Spleen (tissue), 11 donors: ENCODE results near the gene ZCCHC7. TPM values are rescaled to one million over a fixed set of nuclear protein-coding genes. Genes with fewer than 3 reads are reported as not detected.

Source experiments
- DNase-seq: peaks from one replicate; pipeline ENCODE4 v3.0.0-alpha.2; 2020
- H3K27ac ChIP-seq, 8 donors: fragments of 200-600 bp; sonication (generic) in 7 of 8; 1 replicate in 4 of 8; 2 replicates in 4 of 8; pipeline versions ENCODE4 v1.5.0 to v1.8.0; 2016 to 2021; ENCODE audit warnings: inconsistent platforms in 4 of 8, mild to moderate bottlenecking in 4 of 8, moderate library complexity in 1 of 8
- H3K27me3 ChIP-seq, 7 donors: fragments of 200-600 bp; sonication (generic) in 6 of 7; replicated peaks in 1 of 7; 1 replicate in 4 of 7; 2 replicates in 3 of 7; pipeline versions ENCODE4 v1.5.0 to v1.8.0; 2016 to 2021; ENCODE audit warnings: inconsistent platforms in 3 of 7, mild to moderate bottlenecking in 1 of 7
- H3K36me3 ChIP-seq, 6 donors: fragments of 200-600 bp; sonication (generic) in 5 of 6; 1 replicate in 4 of 6; 2 replicates in 2 of 6; pipeline versions ENCODE4 v1.5.0 to v1.8.0; 2016 to 2021; ENCODE audit warnings: inconsistent platforms in 2 of 6
- H3K4me1 ChIP-seq, 6 donors: fragments of 200-600 bp; sonication (generic) in 5 of 6; 1 replicate in 3 of 6; 2 replicates in 3 of 6; pipeline versions ENCODE4 v1.5.0 to v1.8.0; 2016 to 2021; ENCODE audit warnings: inconsistent platforms in 3 of 6
- H3K4me3 ChIP-seq, 8 donors: fragments of 200-600 bp; sonication (generic) in 7 of 8; 1 replicate in 4 of 8; 2 replicates in 4 of 8; pipeline versions ENCODE4 v1.5.0 to v1.8.0; 2016 to 2021; ENCODE audit warnings: inconsistent platforms in 4 of 8, mild to moderate bottlenecking in 4 of 8, moderate library complexity in 2 of 8
- H3K9me3 ChIP-seq, 8 donors: fragments of 200-600 bp; sonication (generic) in 7 of 8; 1 replicate in 4 of 8; 2 replicates in 4 of 8; pipeline versions ENCODE4 v1.5.0 to v1.8.0; 2016 to 2021; ENCODE audit warnings: inconsistent platforms in 4 of 8
- POLR2A ChIP-seq, 3 donors: fragments of 450-650 bp; IDR thresholded peaks; one replicate each; pipeline ENCODE4 v1.5.1; 2017; ENCODE audit warnings: antibody characterized with exemption in 3 of 3, mild to moderate bottlenecking in 1 of 3
- POLR2AphosphoS5 ChIP-seq, 3 donors: sonication (generic); formaldehyde crosslinking; IDR thresholded peaks; one replicate each; pipeline ENCODE4 v1.5.1; 2017; ENCODE audit warnings: antibody characterized with exemption in 3 of 3
- WGBS, 5 donors: extraction: QIAGEN DNeasy Blood & Tissue Kit in 3 of 5; methylation state at CpG; one replicate each; pipeline versions ENCODE4 v1.1.5 to v1.1.7; 2013 to 2018; 5-methylcytosine and 5-hydroxymethylcytosine counted together
- intact Hi-C: fragments of 100-400 bp; cut with DNase I; formaldehyde crosslinking; loops from one replicate; pipeline ENCODE4 v1.15.0; 2023; ENCODE audit warnings: low total_unique reads
- polyA plus RNA-seq, 3 donors: library from polyadenylated mRNA; stranded (reverse); fragments of 200-250 nt; gene quantifications; one replicate each; pipeline ENCODE4 v1.2.1, GENCODE V29; 2013
- total RNA-seq, 7 donors: library from RNA; depleted of rRNA in 3 of 7; stranded (reverse); fragments of >200 nt in 3 of 7; fragmentation: NEBNext Ultra II Directional in 4 of 7; extraction: Animal tissue kit (Norgen Biotek cat#: 25700) in 4 of 7; gene quantifications; one replicate each; pipeline versions ENCODE4 v1.1.0 to v1.2.1, GENCODE V29; 2016 to 2021
- TF ChIP-seq, protein P1 (sequence below), 11 experiments: fragments of 200-600 bp in 7 of 11; fragments of 450-650 bp in 4 of 11; sonication (generic) in 4 of 11; IDR thresholded peaks in 8 of 11; conservative IDR thresholded peaks in 3 of 11; 1 replicate in 7 of 11; 2 replicates in 4 of 11; pipeline versions ENCODE4 v1.4.0 to v1.8.0; 2016 to 2021; ENCODE audit warnings: antibody characterized with exemption in 11 of 11, inconsistent platforms in 4 of 11, mild to moderate bottlenecking in 1 of 11
- donor health status: healthy with polysubstance abuse.
- donor health status: DM: no; HTN: no; CAD: no; lungs with moderate emphysema.
- donor health status: DM: no; HTN: no; CAD: no.
- donor health status: Bipolar disorder and iron deficiency.
- donor health status: healthy.
- donor health status: DM: no; HTN: no; CAD: no.
- donor health status: DM: yes; HTN: yes; CAD: no.

The ZCCHC7 gene
- total and polyA plus RNA-seq, 10 donors, result 17.0 to 50.6 (median 38.1) TPM

DNA sequence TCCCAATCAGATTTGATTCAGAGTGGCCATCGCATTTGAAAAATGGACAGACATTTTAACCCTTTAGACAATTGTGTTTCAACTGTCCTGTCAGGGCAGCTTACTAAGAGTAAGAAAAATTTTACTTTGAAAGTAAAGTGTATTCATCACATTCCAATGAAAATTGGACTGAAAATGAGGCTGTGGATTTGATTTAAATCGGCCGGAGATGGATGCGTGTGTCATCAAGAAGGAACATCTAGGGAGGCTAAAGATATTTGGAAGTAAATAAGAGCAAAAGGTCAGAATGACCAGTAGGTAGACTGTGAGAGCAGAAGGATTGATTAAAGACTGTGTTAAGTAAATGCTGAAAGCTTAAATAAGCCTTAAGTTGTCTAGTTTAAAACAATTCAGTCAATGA, 1.5 kb downstream of the ZCCHC7 start:
- H3K27ac ChIP-seq, result peak overlapping the region in 4 of 8 donors; percentile 96 to 99 (median 98)
- intact Hi-C loops, result no loop called here
- no peak for DNase-seq
- peaks cover 20 to 66% (median 53%) of the 10 kb centered on the region in 6 donors for H3K4me1 ChIP-seq
- H3K27me3 ChIP-seq, result no peaks in the 10 kb centered on the region
- peak overlapping the region in 4 of 8 donors; percentile 61 to 87 (median 72) for H3K4me3 ChIP-seq
- H3K9me3 ChIP-seq, result peaks cover 0 to 5% (median 0%) of the 10 kb centered on the region in 8 donors
- WGBS, 5 donors, result 74 to 89% (median 76%) methylated on average over 4 of the region's 4 CpGs
- H3K36me3 ChIP-seq, result peaks cover 0 to 7% (median 1%) of the 10 kb centered on the region in 6 donors
- TF ChIP-seq POLR2A (IDR thresholded peaks at IDR 0.05) (no peak), POLR2AphosphoS5 (IDR thresholded peaks at IDR 0.05) (no peak)
- TF ChIP-seq, protein P1, sequence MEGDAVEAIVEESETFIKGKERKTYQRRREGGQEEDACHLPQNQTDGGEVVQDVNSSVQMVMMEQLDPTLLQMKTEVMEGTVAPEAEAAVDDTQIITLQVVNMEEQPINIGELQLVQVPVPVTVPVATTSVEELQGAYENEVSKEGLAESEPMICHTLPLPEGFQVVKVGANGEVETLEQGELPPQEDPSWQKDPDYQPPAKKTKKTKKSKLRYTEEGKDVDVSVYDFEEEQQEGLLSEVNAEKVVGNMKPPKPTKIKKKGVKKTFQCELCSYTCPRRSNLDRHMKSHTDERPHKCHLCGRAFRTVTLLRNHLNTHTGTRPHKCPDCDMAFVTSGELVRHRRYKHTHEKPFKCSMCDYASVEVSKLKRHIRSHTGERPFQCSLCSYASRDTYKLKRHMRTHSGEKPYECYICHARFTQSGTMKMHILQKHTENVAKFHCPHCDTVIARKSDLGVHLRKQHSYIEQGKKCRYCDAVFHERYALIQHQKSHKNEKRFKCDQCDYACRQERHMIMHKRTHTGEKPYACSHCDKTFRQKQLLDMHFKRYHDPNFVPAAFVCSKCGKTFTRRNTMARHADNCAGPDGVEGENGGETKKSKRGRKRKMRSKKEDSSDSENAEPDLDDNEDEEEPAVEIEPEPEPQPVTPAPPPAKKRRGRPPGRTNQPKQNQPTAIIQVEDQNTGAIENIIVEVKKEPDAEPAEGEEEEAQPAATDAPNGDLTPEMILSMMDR (IDR thresholded peaks at IDR 0.05 in 8 of 11, conservative IDR thresholded peaks at IDR 0.05 in 3 of 11), result no peak

DNA sequence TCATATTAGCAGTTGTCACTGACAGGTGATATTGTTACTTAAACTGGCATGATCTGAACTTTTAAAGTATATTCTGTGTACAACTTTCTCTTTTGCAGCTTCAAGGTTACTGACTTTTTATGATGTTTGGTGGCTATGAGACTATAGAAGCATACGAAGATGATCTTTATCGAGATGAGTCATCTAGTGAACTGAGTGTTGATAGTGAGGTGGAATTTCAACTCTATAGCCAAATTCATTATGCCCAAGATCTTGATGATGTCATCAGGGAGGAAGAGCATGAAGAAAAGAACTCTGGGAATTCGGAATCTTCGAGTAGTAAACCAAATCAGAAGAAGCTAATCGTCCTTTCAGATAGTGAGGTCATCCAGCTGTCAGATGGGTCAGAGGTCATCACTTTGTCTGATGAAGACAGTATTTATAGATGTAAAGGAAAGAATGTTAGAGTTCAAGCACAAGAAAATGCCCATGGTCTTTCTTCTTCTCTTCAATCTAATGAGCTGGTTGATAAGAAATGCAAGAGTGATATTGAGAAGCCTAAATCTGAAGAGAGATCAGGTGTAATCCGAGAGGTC, 5.9 kb downstream of the ZCCHC7 start:
- Histone ChIP-seq H3K36me3 (peaks cover 0 to 49% (median 11%) of the 10 kb centered on the region in 6 donors), H3K4me3 (no peak overlapping the region), H3K27ac (no peak overlapping the region), H3K9me3 (no peaks in the 10 kb centered on the region), H3K27me3 (no peaks in the 10 kb centered on the region), H3K4me1 (peaks cover 20 to 78% (median 55%) of the 10 kb centered on the region in 6 donors)
- DNase-seq, result no peak
- intact Hi-C loops, result no loop called here
- WGBS, 5 donors, result 85 to 94% (median 87%) methylated on average over 6 of the region's 6 CpGs
- TF ChIP-seq POLR2AphosphoS5 (IDR thresholded peaks at IDR 0.05), result no peak
- no peak for TF ChIP-seq POLR2A (IDR thresholded peaks at IDR 0.05)
- TF ChIP-seq, protein P1 (IDR thresholded peaks at IDR 0.05 in 8 of 11, conservative IDR thresholded peaks at IDR 0.05 in 3 of 11), result no peak

DNA sequence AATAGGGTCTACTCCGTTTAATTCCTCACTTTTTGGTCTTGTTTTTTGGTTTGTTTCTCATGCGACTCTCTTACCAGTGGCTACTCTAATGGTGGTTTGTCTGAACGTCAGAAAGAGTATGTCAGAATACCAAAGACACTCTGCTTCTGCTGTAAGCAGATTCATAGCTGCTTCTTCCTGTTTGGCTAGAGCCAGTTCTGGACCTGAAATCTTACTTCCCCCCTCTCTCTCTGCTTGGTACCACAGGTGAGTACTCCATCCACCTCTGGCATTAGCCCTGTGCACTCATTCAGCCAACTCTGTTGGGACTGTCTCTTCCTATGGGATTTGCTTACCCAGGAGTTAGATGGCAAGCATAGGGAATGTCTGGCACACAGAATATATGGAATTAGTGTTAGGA, 6.6 kb downstream of the ZCCHC7 start:
- H3K9me3 ChIP-seq, result no peaks in the 10 kb centered on the region
- no peaks in the 10 kb centered on the region for H3K27me3 ChIP-seq
- no peak for DNase-seq
- TF ChIP-seq, protein P1 (IDR thresholded peaks at IDR 0.05 in 8 of 11, conservative IDR thresholded peaks at IDR 0.05 in 3 of 11), result no peak
- no peak for TF ChIP-seq POLR2AphosphoS5 (IDR thresholded peaks at IDR 0.05)
- TF ChIP-seq POLR2A (IDR thresholded peaks at IDR 0.05), result no peak
- 84 to 92% (median 88%) methylated on average over 3 of the region's 3 CpGs for WGBS, 5 donors
- H3K36me3 ChIP-seq, result peaks cover 0 to 54% (median 11%) of the 10 kb centered on the region in 6 donors
- intact Hi-C loops, result no loop called here
- H3K4me1 ChIP-seq, result peaks cover 15 to 78% (median 48%) of the 10 kb centered on the region in 6 donors
- H3K27ac ChIP-seq, result no peak overlapping the region
- H3K4me3 ChIP-seq, result no peak overlapping the region

DNA sequence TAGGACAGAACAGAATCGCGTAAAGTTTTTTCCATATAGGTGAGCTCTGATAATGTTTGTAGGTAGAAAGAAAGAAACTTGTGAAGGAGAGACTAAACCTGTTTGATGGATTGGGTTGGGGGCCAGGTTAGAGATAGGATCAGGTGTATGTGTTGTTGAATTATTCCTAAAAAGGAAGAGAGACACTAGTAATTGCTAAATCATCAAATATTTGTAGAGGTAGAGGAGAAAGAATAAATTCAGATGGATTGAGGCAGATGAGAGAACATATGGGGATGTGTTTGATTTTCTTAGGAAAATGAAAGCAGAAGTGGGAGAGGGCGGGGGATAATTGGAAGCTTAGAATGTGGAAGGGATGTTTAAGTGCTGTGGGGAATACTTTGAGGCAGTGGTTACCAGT, 7.7 kb downstream of the ZCCHC7 start:
- Histone ChIP-seq H3K4me1 (peaks cover 6 to 71% (median 38%) of the 10 kb centered on the region in 6 donors), H3K36me3 (peaks cover 0 to 64% (median 15%) of the 10 kb centered on the region in 6 donors), H3K4me3 (no peak overlapping the region), H3K27ac (no peak overlapping the region), H3K27me3 (no peaks in the 10 kb centered on the region), H3K9me3 (no peaks in the 10 kb centered on the region)
- TF ChIP-seq POLR2A (IDR thresholded peaks at IDR 0.05) (no peak), POLR2AphosphoS5 (IDR thresholded peaks at IDR 0.05) (no peak)
- TF ChIP-seq, protein P1 (IDR thresholded peaks at IDR 0.05 in 8 of 11, conservative IDR thresholded peaks at IDR 0.05 in 3 of 11), result no peak
- WGBS, 5 donors, result 93 to 99% (median 96%) methylated on average over 3 of the region's 3 CpGs
- intact Hi-C loops, result no loop called here
- no peak for DNase-seq
